NT2/D1 (cell line): ENCODE results near the gene PEAK1.

Experiments
- DNase-seq: peaks from one replicate; pipeline ENCODE4 v3.0.0-alpha.2; 2011; ENCODE audit warnings: low read depth, low spot score
- H3K27me3 ChIP-seq: 2 replicates; pipeline ENCODE4 v1.6.0; 2011; ENCODE audit warnings: mild to moderate bottlenecking; ENCODE audit not compliant: insufficient read length, insufficient read depth
- H3K36me3 ChIP-seq: 2 replicates; pipeline ENCODE4 v1.6.1; 2011; ENCODE audit warnings: mild to moderate bottlenecking, low read length, mixed read lengths; ENCODE audit not compliant: insufficient read depth, insufficient read length
- H3K4me1 ChIP-seq: 2 replicates; pipeline ENCODE4 v1.5.1; 2011; ENCODE audit not compliant: insufficient read depth, insufficient read length
- H3K4me3 ChIP-seq: 2 replicates; pipeline ENCODE4 v1.5.1; 2011; ENCODE audit warnings: low read depth; ENCODE audit not compliant: insufficient read length
- H3K9ac ChIP-seq: 2 replicates; pipeline ENCODE4 v1.6.0; 2011; ENCODE audit warnings: low read depth; ENCODE audit not compliant: insufficient read length
- H3K9me3 ChIP-seq: 2 replicates; pipeline ENCODE4 v1.5.1; 2011; ENCODE audit warnings: mild to moderate bottlenecking, low read length; ENCODE audit not compliant: insufficient read depth
- SUZ12 ChIP-seq: IDR thresholded peaks from 2 replicates; pipeline ENCODE4 v1.6.1; 2011; ENCODE audit not compliant: insufficient read length, insufficient read depth; ENCODE audit errors: extremely low read depth
- YY1 ChIP-seq: IDR thresholded peaks from 2 replicates; pipeline ENCODE4 v1.6.1; 2011; ENCODE audit not compliant: insufficient read length, insufficient read depth
- ZNF274 ChIP-seq: IDR thresholded peaks from 2 replicates; pipeline ENCODE4 v1.6.1; 2011; ENCODE audit warnings: mild to moderate bottlenecking, low read depth, low read length

The PEAK1 gene

DNA sequence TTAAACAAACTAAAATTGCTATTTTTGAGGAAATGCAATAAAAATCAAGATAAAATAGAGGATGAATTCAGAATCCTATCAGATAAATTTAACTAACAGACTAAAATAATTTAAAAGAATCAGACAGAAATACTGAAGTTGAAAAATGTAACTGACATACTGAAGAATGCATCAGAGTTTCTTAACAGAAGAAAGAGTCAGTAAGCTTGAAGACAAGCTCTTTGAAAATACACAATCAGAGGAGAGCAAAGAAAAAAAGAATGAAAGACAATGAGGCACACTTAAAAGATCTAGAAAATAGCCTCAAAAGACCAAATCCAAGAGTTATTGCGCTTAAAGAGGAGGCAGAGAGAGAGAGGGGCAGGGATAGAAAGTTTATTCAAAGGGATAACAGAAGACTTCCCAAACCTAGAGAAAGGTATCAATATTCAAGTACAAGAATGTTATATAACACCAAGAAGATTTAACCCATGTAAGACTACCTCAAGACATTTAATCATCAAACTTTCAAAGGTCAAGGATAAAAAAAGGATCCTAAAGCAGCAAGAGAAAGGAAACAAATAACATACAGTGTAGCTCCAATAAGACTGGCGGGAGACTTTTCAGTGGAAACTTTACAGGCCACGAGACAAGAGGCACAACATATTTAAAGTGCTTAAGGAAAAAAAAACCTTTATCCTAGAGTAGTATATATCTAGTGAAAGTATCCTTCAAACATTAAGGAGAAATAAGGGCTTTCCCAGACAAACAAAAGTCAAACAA is 24.7 kb downstream of the PEAK1 start:
- H3K4me3 ChIP-seq: no peak overlapping the region
- H3K4me1 ChIP-seq: no peaks in the 10 kb centered on the region
- no peak for TF ChIP-seq ZNF274
- TF ChIP-seq YY1: no peak
- no peak for TF ChIP-seq SUZ12
- no peaks in the 10 kb centered on the region for H3K27me3 ChIP-seq
- peaks cover 35% of the 10 kb centered on the region for H3K9me3 ChIP-seq
- no peak for DNase-seq
- H3K9ac ChIP-seq: no peak overlapping the region
- no peaks in the 10 kb centered on the region for H3K36me3 ChIP-seq

DNA sequence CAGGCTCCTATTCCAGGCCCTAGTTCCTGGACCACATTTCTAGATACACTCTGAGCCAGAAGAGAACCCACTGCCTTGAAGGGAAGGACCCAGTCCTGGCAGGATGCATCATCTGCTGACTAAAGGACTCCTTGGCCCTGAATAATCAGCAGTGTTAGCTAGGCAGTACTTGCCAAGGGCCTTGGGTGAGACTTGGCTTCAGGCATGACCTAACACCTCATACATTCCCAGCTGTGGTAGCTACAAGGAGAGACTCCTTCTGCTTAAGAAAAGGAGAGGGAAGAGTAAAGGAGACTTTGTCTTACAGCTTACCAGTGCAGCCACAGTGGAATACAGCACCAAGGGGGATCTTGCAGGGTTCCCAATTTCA is 26.4 kb downstream of the PEAK1 start:
- Histone ChIP-seq H3K9me3 (peaks cover 18% of the 10 kb centered on the region), H3K36me3 (no peaks in the 10 kb centered on the region), H3K27me3 (no peaks in the 10 kb centered on the region), H3K4me1 (no peaks in the 10 kb centered on the region), H3K9ac (no peak overlapping the region), H3K4me3 (no peak overlapping the region)
- TF ChIP-seq YY1 (no peak), ZNF274 (no peak), SUZ12 (no peak)
- no peak for DNase-seq

DNA sequence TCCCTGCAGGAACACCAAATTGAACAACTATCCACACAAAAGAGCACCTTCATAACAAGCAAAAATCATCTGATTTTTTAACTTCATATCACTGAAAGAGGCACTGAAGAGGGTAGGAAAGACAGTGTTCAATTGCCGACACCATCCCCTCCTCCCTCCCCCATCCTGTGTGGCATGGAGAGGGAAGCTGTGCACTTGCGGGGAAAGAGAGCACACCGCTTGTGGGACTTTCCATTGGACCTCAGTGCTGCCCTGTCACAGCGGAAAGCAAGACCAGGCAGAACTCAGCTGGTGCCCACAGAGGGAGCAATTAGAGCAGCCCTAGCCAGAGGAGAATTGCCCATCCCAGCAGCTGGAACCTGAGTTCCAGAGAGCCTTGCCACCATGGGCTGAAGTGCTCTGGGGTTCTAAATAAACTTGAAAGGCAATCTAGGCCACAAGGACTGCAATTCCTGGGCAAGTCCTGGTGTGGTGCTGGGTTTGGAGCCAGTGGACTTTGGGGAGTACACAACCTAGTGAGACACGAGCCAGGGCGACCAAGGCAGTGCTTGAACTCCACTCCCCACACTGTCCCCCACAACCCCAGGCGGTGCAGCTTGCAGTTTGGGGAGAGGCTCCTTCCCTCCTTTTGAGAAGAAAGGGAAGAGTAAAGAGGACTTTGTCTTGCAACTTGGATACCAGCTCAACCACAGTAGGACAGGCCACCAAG is 27.0 kb downstream of the PEAK1 start:
- Histone ChIP-seq H3K4me3 (no peak overlapping the region), H3K9me3 (peaks cover 13% of the 10 kb centered on the region; the same call in 1 of the 2 replicates), H3K4me1 (no peaks in the 10 kb centered on the region), H3K27me3 (no peaks in the 10 kb centered on the region), H3K36me3 (no peaks in the 10 kb centered on the region), H3K9ac (no peak overlapping the region)
- TF ChIP-seq ZNF274 (no peak), SUZ12 (no peak), YY1 (no peak)
- no peak for DNase-seq

GRCh38 chr15:77391372-77391951 is 28.4 kb downstream of the PEAK1 start:
- Histone ChIP-seq H3K9me3 (peaks cover 13% of the 10 kb centered on the region; the same call in 1 of the 2 replicates), H3K9ac (no peak overlapping the region), H3K36me3 (no peaks in the 10 kb centered on the region), H3K27me3 (no peaks in the 10 kb centered on the region), H3K4me3 (no peak overlapping the region), H3K4me1 (no peaks in the 10 kb centered on the region)
- TF ChIP-seq YY1 (no peak), SUZ12 (no peak), ZNF274 (no peak)
- DNase-seq: no peak

GRCh38 chr15:77387365-77388105 is 32.4 kb downstream of the PEAK1 start:
- no peaks in the 10 kb centered on the region for H3K27me3 ChIP-seq
- DNase-seq: no peak

DNA sequence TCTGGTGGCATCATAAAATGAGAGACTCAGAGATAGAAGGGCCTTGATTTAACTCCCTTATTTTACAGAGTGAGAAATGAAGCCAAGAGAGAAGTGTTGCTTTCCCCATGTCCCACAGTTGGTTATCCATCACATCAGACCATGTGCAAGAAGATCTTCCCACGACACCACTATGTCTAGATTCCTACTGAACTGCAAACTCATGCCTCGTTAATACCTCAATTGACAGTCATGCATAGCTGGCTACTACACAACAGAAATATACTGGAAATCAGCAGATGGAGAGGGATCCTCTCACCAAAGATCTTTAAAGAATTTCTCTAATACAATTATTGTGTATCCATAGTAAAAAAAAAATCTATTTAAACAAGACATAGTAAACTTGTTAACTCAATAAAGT is 33.3 kb downstream of the PEAK1 start:
- Histone ChIP-seq H3K36me3 (no peaks in the 10 kb centered on the region), H3K27me3 (no peaks in the 10 kb centered on the region), H3K4me3 (no peak overlapping the region), H3K4me1 (no peaks in the 10 kb centered on the region), H3K9me3 (no peaks in the 10 kb centered on the region), H3K9ac (no peak overlapping the region)
- DNase-seq: no peak
- TF ChIP-seq SUZ12 (no peak), YY1 (no peak), ZNF274 (no peak)

More at GRCh38 chr15:77387365-77388105, 32.4 kb downstream of the PEAK1 start:
- Histone ChIP-seq H3K4me1 (no peaks in the 10 kb centered on the region), H3K4me3 (no peak overlapping the region), H3K9me3 (no peaks in the 10 kb centered on the region), H3K36me3 (no peaks in the 10 kb centered on the region), H3K9ac (no peak overlapping the region)
- no peak for TF ChIP-seq YY1
- no peak for TF ChIP-seq SUZ12
- TF ChIP-seq ZNF274: no peak
